Bronchial epithelial cell (primary cell): Measurements from ENCODE around the gene NEB. TPM values are rescaled to one million over a fixed set of nuclear protein-coding genes. Genes with fewer than 3 reads are reported as not detected.

Source experiments
- DNase-seq: peaks from one replicate; pipeline ENCODE4 v3.0.0-alpha.2; 2010; ENCODE audit warnings: low read depth
- FAIRE-seq: peaks from 2 replicates; lab custom pipeline; 2011; peaks lifted over from hg19 to GRCh38; lab: Jason Lieb, UNC
- H3K27me3 ChIP-seq: 2 replicates; pipeline ENCODE4 v1.5.1; 2011; ENCODE audit warnings: low read length; ENCODE audit not compliant: control insufficient read depth, insufficient read depth
- H3K36me3 ChIP-seq: 2 replicates; pipeline ENCODE4 v1.5.1; 2011; ENCODE audit warnings: low read length; ENCODE audit not compliant: control insufficient read depth, insufficient read depth
- H3K4me3 ChIP-seq: 2 replicates; pipeline ENCODE4 v1.5.1; 2011; ENCODE audit warnings: mild to moderate bottlenecking, low read depth, low read length, control low read depth
- total RNA-seq: library from RNA; depleted of rRNA; stranded (reverse); fragments of >200 nt; gene quantifications from 2 replicates; pipeline ENCODE4 v1.2.1, GENCODE V29; 2014
- TF ChIP-seq, protein P1 (sequence below): IDR thresholded peaks from 2 replicates; pipeline ENCODE4 v1.5.1; 2011; ENCODE audit warnings: mild to moderate bottlenecking, moderate library complexity, low read length, control low read depth, inconsistent platforms; ENCODE audit not compliant: insufficient read depth, severe bottlenecking

The NEB gene
- total RNA-seq, 1 donor from 2014 or later: 0.26 TPM

DNA sequence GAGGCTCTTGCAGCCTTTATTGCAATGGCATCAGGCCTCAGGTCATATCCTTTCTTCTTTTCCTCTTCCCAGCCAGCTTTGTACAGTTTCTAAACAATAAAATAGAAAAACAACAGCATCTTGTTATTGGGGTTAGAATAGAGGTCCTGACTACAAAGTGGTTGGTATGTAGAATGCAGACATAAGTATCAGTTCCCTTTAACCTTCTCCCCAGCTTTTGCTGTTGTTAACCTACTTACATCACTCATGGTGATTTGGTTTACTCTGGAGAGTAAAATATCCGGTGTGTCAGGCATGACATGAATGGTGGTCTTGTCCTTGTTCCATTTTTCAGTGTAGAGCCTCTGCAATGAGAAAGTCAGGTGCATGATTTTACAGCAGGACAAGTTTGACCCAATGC, 69.8 kb downstream of the NEB start:
- TF ChIP-seq, protein P1, sequence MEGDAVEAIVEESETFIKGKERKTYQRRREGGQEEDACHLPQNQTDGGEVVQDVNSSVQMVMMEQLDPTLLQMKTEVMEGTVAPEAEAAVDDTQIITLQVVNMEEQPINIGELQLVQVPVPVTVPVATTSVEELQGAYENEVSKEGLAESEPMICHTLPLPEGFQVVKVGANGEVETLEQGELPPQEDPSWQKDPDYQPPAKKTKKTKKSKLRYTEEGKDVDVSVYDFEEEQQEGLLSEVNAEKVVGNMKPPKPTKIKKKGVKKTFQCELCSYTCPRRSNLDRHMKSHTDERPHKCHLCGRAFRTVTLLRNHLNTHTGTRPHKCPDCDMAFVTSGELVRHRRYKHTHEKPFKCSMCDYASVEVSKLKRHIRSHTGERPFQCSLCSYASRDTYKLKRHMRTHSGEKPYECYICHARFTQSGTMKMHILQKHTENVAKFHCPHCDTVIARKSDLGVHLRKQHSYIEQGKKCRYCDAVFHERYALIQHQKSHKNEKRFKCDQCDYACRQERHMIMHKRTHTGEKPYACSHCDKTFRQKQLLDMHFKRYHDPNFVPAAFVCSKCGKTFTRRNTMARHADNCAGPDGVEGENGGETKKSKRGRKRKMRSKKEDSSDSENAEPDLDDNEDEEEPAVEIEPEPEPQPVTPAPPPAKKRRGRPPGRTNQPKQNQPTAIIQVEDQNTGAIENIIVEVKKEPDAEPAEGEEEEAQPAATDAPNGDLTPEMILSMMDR: no peak
- Histone ChIP-seq H3K36me3 (no peaks in the 10 kb centered on the region), H3K27me3 (no peaks in the 10 kb centered on the region), H3K4me3 (no peak overlapping the region)
- DNase-seq: no peak
- FAIRE-seq: no peak

DNA sequence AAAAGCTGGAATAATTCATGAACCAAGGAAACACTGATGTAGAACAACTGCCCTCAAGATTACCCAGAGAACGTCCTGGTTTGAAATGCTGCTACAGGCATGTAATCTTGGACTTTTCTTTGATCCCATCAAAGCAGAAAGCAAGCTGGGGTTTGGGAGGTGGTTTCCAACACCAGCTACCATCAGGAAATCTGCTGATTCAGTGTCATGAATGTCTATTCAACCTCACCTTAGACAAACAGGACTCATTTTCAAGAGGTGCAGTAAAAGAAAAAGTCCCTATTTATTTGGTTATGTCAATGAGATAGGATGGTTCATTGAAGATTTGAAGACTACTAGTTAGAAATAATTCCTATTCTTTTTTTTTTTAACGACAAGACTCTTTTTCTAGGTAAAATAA, 72.7 kb downstream of the NEB start:
- no peak for FAIRE-seq
- TF ChIP-seq, protein P1: no peak

DNA sequence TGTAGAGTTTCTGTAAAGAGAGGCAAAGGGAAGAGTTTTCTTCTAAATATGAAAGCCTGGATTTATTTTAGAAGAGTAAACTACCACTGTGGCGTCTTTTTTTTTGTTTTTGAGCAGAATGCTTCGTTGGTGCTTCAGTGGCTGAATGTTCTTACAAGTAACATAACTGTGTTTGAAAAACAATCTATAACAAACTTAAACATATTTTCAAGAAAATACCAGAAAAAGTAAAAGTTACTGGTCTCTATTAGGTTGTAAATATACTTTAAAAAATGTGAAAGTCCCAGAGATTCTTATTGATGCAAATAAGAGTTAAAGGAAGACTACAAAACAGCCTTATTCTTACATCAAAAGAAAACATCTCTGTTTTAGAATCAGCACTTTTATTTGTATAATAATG, 76.2 kb downstream of the NEB start:
- H3K36me3 ChIP-seq: no peaks in the 10 kb centered on the region
- H3K4me3 ChIP-seq: no peak overlapping the region
- DNase-seq (no peak), FAIRE-seq (no peak)
- no peaks in the 10 kb centered on the region for H3K27me3 ChIP-seq
- TF ChIP-seq, protein P1: no peak

More for the DNA sequence above, 72.7 kb downstream of the NEB start:
- DNase-seq: no peak
- no peaks in the 10 kb centered on the region for H3K27me3 ChIP-seq
- H3K36me3 ChIP-seq: no peaks in the 10 kb centered on the region
- no peak overlapping the region for H3K4me3 ChIP-seq

DNA sequence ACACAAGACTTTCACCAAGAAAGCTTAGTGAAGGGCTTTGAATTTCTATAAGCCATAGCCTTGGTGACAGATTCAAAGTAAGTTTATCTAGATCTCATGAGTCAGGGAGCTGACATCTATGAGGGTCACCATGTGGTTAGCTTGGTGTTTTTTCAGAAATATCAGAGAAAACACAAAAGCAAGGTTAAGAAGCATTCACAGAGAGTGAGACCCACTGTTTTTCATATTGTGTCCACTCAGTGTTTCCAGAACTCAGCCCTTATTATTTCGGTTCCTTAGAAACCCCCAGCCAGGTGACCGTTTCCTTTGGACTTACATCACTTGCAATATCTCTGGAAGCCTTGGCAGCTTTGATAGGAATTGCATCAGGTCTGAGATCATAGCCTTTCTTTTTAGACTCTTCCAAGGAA, 76.6 kb downstream of the NEB start:
- FAIRE-seq (no peak), DNase-seq (no peak)
- Histone ChIP-seq H3K27me3 (no peaks in the 10 kb centered on the region), H3K4me3 (no peak overlapping the region), H3K36me3 (no peaks in the 10 kb centered on the region)
- TF ChIP-seq, protein P1: no peak

DNA sequence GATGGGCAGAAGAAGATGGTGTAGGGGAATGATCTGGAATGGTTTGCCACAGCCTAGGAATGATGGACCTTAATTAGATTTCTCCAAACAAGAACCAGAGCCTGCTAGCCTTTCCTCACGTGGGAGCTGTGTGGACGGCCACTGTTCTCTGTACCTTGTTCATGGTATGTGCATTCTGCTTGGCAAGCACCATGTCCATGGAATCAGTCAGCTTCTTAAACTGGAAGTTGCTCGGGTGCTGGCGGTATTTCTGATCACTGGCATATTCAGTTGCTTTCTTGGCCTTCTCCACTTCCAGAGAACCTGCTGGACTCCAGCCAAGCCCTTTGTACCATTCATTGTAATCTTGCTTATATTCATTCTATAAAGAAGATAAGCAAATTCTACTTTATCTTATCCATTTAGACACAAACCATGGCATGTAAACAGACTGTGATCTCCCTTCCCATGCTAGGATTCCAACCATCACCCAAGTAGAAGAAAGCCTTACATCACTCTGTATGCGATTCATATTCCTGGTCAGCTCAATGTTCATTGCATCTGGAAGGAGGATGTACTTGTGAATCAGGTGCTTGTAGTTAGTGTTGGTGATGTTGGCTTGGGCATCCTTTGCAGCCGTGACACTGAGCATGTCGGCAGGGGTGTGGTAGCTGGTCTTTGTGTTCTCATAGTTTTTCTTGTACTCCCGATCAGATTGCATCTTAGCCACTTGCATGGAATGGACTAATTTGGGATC, 78.4 kb downstream of the NEB start:
- no peak for FAIRE-seq
- TF ChIP-seq, protein P1: no peak
- Histone ChIP-seq H3K4me3 (no peak overlapping the region), H3K36me3 (no peaks in the 10 kb centered on the region), H3K27me3 (no peaks in the 10 kb centered on the region)
- DNase-seq: no peak

DNA sequence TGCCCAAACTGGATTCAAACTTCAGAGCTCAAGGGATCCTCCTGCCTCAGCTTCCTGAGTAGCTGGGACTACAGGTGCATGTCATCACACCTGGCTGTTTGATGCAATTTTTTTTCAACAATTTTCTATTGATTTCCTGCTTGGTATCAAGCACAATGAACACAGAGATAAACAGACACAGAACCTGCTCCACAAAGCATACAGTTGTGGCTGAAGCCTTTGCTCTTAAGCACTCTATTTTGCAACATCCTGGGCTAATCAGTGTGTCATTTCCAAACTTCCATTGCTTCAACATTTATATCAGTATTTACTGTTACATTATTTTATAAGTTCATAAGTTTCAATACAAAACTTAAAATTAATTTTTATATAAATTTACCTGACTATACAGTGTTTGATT, 79.4 kb downstream of the NEB start:
- DNase-seq (no peak), FAIRE-seq (no peak)
- TF ChIP-seq, protein P1: no peak
- Histone ChIP-seq H3K4me3 (no peak overlapping the region), H3K36me3 (no peaks in the 10 kb centered on the region), H3K27me3 (no peaks in the 10 kb centered on the region)
